Sigmoid colon (tissue), 7 donors: ENCODE measurements around the gene ERAL1. TPM values are rescaled to one million over a fixed set of nuclear protein-coding genes. Genes with fewer than 3 reads are reported as not detected.

Source experiments
- DNase-seq: peaks from one replicate; pipeline ENCODE4 v3.0.0-alpha.2; 2019
- H3K27ac ChIP-seq, 4 donors: fragments of 200-600 bp; sonication (generic); one replicate each; pipeline ENCODE4 v1.5.1; 2016 to 2019; ENCODE audit warnings: mild to moderate bottlenecking in 1 of 4
- H3K27me3 ChIP-seq, 3 donors: fragments of 200-600 bp; sonication (generic); one replicate each; pipeline ENCODE4 v1.5.1; 2019; ENCODE audit warnings: mild to moderate bottlenecking in 1 of 3
- H3K36me3 ChIP-seq, 4 donors: fragments of 200-600 bp; sonication (generic); one replicate each; pipeline ENCODE4 v1.5.1; 2016 to 2019
- H3K4me1 ChIP-seq, 4 donors: fragments of 200-600 bp; sonication (generic); one replicate each; pipeline ENCODE4 v1.5.1; 2017 to 2019
- H3K4me3 ChIP-seq, 4 donors: fragments of 200-600 bp; sonication (generic); one replicate each; pipeline ENCODE4 v1.5.1; 2017 to 2019; ENCODE audit warnings: mild to moderate bottlenecking in 2 of 4, moderate library complexity in 1 of 4
- H3K9me3 ChIP-seq, 4 donors: fragments of 200-600 bp in 3 of 4; sonication (generic) in 3 of 4; one replicate each; pipeline versions ENCODE4 v1.5.1 to v1.6.1; 2013 to 2019
- EP300 ChIP-seq, 4 donors: sonication (generic); formaldehyde crosslinking; IDR thresholded peaks; one replicate each; pipeline ENCODE4 v1.6.1; 2017; ENCODE audit warnings: antibody characterized with exemption in 4 of 4
- POLR2A ChIP-seq, 2 donors: fragments of 450-650 bp; IDR thresholded peaks; one replicate each; pipeline ENCODE4 v1.6.1; 2016; ENCODE audit warnings: antibody characterized with exemption in 2 of 2, mild to moderate bottlenecking in 2 of 2, moderate library complexity in 2 of 2
- POLR2AphosphoS5 ChIP-seq, 4 donors: sonication (generic); formaldehyde crosslinking; IDR thresholded peaks; one replicate each; pipeline ENCODE4 v1.6.1; 2017; ENCODE audit warnings: antibody characterized with exemption in 4 of 4
- WGBS, 2 donors: extraction: QIAGEN DNeasy Blood & Tissue Kit; methylation state at CpG; one replicate each; pipeline ENCODE4 v1.1.7; 2013; 5-methylcytosine and 5-hydroxymethylcytosine counted together
- intact Hi-C: fragments of 100-400 bp; cut with DNase I; formaldehyde crosslinking; loops from one replicate; pipeline ENCODE4 v1.15.1; 2023
- polyA plus RNA-seq, 3 donors: library from polyadenylated mRNA; stranded (reverse); fragments of 200-250 nt; gene quantifications; one replicate each; pipeline ENCODE4 v1.2.3, GENCODE V29; 2013
- total RNA-seq, 4 donors: library from RNA; depleted of rRNA; stranded (reverse); fragments of >200 nt; gene quantifications; one replicate each; pipeline ENCODE4 v1.1.0, GENCODE V29; 2016
- TF ChIP-seq, protein P1 (sequence below), 4 experiments: fragments of 450-650 bp in 3 of 4; fragments of 200-600 bp in 1 of 4; IDR thresholded peaks; one replicate each; pipeline ENCODE4 v1.5.1; 2016 to 2019; ENCODE audit warnings: antibody characterized with exemption in 4 of 4, mild to moderate bottlenecking in 3 of 4, moderate library complexity in 2 of 4
- donor health status: healthy with polysubstance abuse.
- donor health status: Bipolar disorder and iron deficiency.
- donor health status: healthy.

The ERAL1 gene
- total and polyA plus RNA-seq, 7 donors, result 20.2 to 43.2 (median 34.6) TPM

- intact Hi-C loops, result no loop called here
- peaks cover 0 to 50% (median 24%) of the 10 kb centered on the region in 4 donors for H3K36me3 ChIP-seq
- H3K9me3 ChIP-seq, result no peaks in the 10 kb centered on the region
- TF ChIP-seq, protein P1, sequence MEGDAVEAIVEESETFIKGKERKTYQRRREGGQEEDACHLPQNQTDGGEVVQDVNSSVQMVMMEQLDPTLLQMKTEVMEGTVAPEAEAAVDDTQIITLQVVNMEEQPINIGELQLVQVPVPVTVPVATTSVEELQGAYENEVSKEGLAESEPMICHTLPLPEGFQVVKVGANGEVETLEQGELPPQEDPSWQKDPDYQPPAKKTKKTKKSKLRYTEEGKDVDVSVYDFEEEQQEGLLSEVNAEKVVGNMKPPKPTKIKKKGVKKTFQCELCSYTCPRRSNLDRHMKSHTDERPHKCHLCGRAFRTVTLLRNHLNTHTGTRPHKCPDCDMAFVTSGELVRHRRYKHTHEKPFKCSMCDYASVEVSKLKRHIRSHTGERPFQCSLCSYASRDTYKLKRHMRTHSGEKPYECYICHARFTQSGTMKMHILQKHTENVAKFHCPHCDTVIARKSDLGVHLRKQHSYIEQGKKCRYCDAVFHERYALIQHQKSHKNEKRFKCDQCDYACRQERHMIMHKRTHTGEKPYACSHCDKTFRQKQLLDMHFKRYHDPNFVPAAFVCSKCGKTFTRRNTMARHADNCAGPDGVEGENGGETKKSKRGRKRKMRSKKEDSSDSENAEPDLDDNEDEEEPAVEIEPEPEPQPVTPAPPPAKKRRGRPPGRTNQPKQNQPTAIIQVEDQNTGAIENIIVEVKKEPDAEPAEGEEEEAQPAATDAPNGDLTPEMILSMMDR (IDR thresholded peaks at IDR 0.05), result no peak
- no peak for TF ChIP-seq POLR2A (IDR thresholded peaks at IDR 0.05)
- no peak overlapping the region for H3K27ac ChIP-seq
- no peak for DNase-seq
- H3K4me3 ChIP-seq, result no peak overlapping the region
- WGBS, 2 donors, result 65 to 77% methylated on average over 8 of the region's 8 CpGs
- H3K27me3 ChIP-seq, result no peaks in the 10 kb centered on the region
- no peaks in the 10 kb centered on the region for H3K4me1 ChIP-seq
Measured at GRCh38 chr17:28861393-28862203, 6.8 kb downstream of the ERAL1 start.

- Histone ChIP-seq H3K36me3 (peaks cover 0 to 41% (median 23%) of the 10 kb centered on the region in 4 donors), H3K27ac (no peak overlapping the region), H3K27me3 (no peaks in the 10 kb centered on the region), H3K4me1 (no peaks in the 10 kb centered on the region), H3K9me3 (no peaks in the 10 kb centered on the region), H3K4me3 (no peak overlapping the region)
- no peak for TF ChIP-seq POLR2AphosphoS5 (IDR thresholded peaks at IDR 0.05)
- TF ChIP-seq, protein P1 (IDR thresholded peaks at IDR 0.05), result no peak
- no peak for TF ChIP-seq POLR2A (IDR thresholded peaks at IDR 0.05)
- no peak for TF ChIP-seq EP300 (IDR thresholded peaks at IDR 0.05)
- 90 to 95% methylated on average over 3 of the region's 3 CpGs for WGBS, 2 donors
- DNase-seq, result no peak
- intact Hi-C loops, result no loop called here
Measured at GRCh38 chr17:28862561-28862960, 7.7 kb downstream of the ERAL1 start.

DNA sequence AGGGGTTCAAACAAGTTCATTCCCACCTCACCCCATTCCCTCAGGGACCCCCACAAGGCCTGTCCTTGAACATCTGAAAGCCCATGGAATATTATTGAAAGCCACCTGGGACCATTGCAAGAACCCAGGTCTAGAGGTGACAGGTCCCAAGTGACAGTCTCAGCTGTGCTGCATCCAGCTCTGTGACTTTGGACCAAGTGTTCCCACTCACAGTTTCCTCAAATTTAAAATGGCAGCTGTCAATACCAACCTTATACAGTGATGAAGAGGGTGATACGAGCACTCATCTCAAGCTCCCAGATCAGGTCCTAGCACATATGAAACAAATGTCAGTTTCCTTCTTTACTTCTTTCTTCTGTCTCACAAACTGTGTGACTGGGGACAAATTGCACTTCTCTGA, 9.1 kb downstream of the ERAL1 start:
- H3K4me3 ChIP-seq, result no peak overlapping the region
- H3K27me3 ChIP-seq, result no peaks in the 10 kb centered on the region
- no peak for DNase-seq
- H3K9me3 ChIP-seq, result no peaks in the 10 kb centered on the region
- H3K4me1 ChIP-seq, result no peaks in the 10 kb centered on the region
- TF ChIP-seq EP300 (IDR thresholded peaks at IDR 0.05) (no peak), POLR2A (IDR thresholded peaks at IDR 0.05) (no peak), POLR2AphosphoS5 (IDR thresholded peaks at IDR 0.05) (no peak)
- TF ChIP-seq, protein P1 (IDR thresholded peaks at IDR 0.05), result no peak
- 98% methylated on average over 1 of the region's 1 CpG for WGBS, 2 donors
- peaks cover 0 to 27% (median 10%) of the 10 kb centered on the region in 4 donors for H3K36me3 ChIP-seq
- intact Hi-C loops, result no loop called here
- no peak overlapping the region for H3K27ac ChIP-seq

GRCh38 chr17:28864991-28865849, 10.4 kb downstream of the ERAL1 start:
- H3K27me3 ChIP-seq, result no peaks in the 10 kb centered on the region
- DNase-seq, result no peak
- H3K9me3 ChIP-seq, result no peaks in the 10 kb centered on the region
- H3K27ac ChIP-seq, result no peak overlapping the region
- no peak overlapping the region for H3K4me3 ChIP-seq
- H3K4me1 ChIP-seq, result no peaks in the 10 kb centered on the region
- TF ChIP-seq, protein P1 (IDR thresholded peaks at IDR 0.05), result no peak
- TF ChIP-seq POLR2AphosphoS5 (IDR thresholded peaks at IDR 0.05) (no peak), EP300 (IDR thresholded peaks at IDR 0.05) (no peak), POLR2A (IDR thresholded peaks at IDR 0.05) (no peak)
- intact Hi-C loops, result no loop called here
- WGBS, 2 donors, result 48 to 82% methylated on average over 11 of the region's 11 CpGs
- H3K36me3 ChIP-seq, result peaks cover 0 to 15% (median 5%) of the 10 kb centered on the region in 4 donors
